IMR-90 (cell line): ENCODE results near the gene NPEPPS. TPM values are rescaled to one million over a fixed set of nuclear protein-coding genes. Genes with fewer than 3 reads are reported as not detected.
A peak's percentile ranks its signal among the peaks of the same experiment; 100 is the strongest.

ENCODE experiments used
- ATAC-seq: fragments of 200-7000 bp; cut with Tn5 transposase; 2 replicates; pipeline ENCODE4 v1.9.1; 2020; ENCODE audit warnings: low read depth, mild to moderate bottlenecking, moderate library complexity
- BruUV-seq: library from RNA; stranded (reverse); fragments of 400-500 nt; replicated peaks from 2 replicates; lab custom pipeline; 2021; lab: Mats Ljungman, UMichigan
- CTCF ChIA-PET: fragments of 300-600 bp; formaldehyde crosslinking; extraction: SDS; loops from one replicate; lab custom pipeline; 2021; ENCODE audit warnings: antibody characterized with exemption; lab: Yijun Ruan, JAX
- POLR2A ChIA-PET: fragments of 300-600 bp; sonication (Branson Sonifier 250); formaldehyde crosslinking; loops from one replicate; lab custom pipeline; 2022; ENCODE audit warnings: antibody characterized with exemption; ENCODE audit not compliant: unreplicated experiment; lab: Charles Lee
- DNase-seq: peaks from one replicate; pipeline ENCODE4 v3.0.0; 2013
- H2AFZ ChIP-seq: replicated peaks from 2 replicates; pipeline ENCODE3; 2013; ENCODE audit warnings: low read length, mild to moderate bottlenecking; ENCODE audit not compliant: poor library complexity
- H2AK5ac ChIP-seq: 2 replicates; pipeline ENCODE4 v1.6.1; 2013; ENCODE audit warnings: low read depth, low read length, inconsistent platforms
- H2AK9ac ChIP-seq: replicated peaks from 2 replicates; pipeline ENCODE3; 2013; ENCODE audit warnings: mild to moderate bottlenecking, low read depth, low read length, moderate library complexity; ENCODE audit not compliant: poor library complexity
- H2BK120ac ChIP-seq: 2 replicates; pipeline ENCODE4 v1.6.1; 2013; ENCODE audit warnings: low read depth, low read length, inconsistent platforms
- H2BK15ac ChIP-seq: 3 replicates; pipeline ENCODE4 v1.6.1; 2013; ENCODE audit warnings: low read depth, low read length, inconsistent platforms
- H2BK20ac ChIP-seq: 2 replicates; pipeline ENCODE4 v1.6.1; 2013; ENCODE audit warnings: low read depth, mild to moderate bottlenecking, inconsistent platforms, low read length, moderate library complexity
- H2BK5ac ChIP-seq: 2 replicates; pipeline ENCODE4 v1.6.1; 2013; ENCODE audit warnings: mild to moderate bottlenecking, low read depth, low read length, inconsistent platforms; ENCODE audit not compliant: poor library complexity, severe bottlenecking
- H3K14ac ChIP-seq: replicated peaks from 2 replicates; pipeline ENCODE4 v1.6.1; 2013; ENCODE audit warnings: low read depth, low read length, inconsistent platforms
- H3K18ac ChIP-seq: 2 replicates; pipeline ENCODE4 v1.6.1; 2013; ENCODE audit warnings: low read depth, low read length, control low read depth
- H3K23ac ChIP-seq: 2 replicates; pipeline ENCODE4 v1.6.1; 2013; ENCODE audit warnings: low read depth, low read length, inconsistent platforms
- H3K27ac ChIP-seq: 2 replicates; pipeline ENCODE4 v1.5.1; 2013; ENCODE audit warnings: mild to moderate bottlenecking, control low read depth, low read length; ENCODE audit not compliant: insufficient read depth
- H3K27me3 ChIP-seq: 2 replicates; pipeline ENCODE4 v1.6.1; 2013; ENCODE audit warnings: low read length; ENCODE audit not compliant: control insufficient read depth, insufficient read depth
- H3K36me3 ChIP-seq: 2 replicates; pipeline ENCODE4 v1.6.1; 2013; ENCODE audit warnings: low read length, mixed read lengths; ENCODE audit not compliant: control insufficient read depth, insufficient read depth
- H3K4ac ChIP-seq: 2 replicates; pipeline ENCODE4 v1.6.1; 2013; ENCODE audit warnings: low read depth, low read length, inconsistent platforms
- H3K4me1 ChIP-seq: 2 replicates; pipeline ENCODE4 v1.6.1; 2013; ENCODE audit warnings: low read length, mixed read lengths; ENCODE audit not compliant: control insufficient read depth, insufficient read depth
- H3K4me2 ChIP-seq: 2 replicates; pipeline ENCODE4 v1.6.1; 2013; ENCODE audit warnings: low read depth, mild to moderate bottlenecking, control low read depth, low read length, moderate library complexity
- H3K4me3 ChIP-seq: 2 replicates; pipeline ENCODE4 v1.5.1; 2013; ENCODE audit warnings: low read depth, mild to moderate bottlenecking, control low read depth, low read length, moderate library complexity; ENCODE audit not compliant: insufficient read depth
- H3K56ac ChIP-seq: 2 replicates; pipeline ENCODE4 v1.6.1; 2013; ENCODE audit warnings: low read length, inconsistent platforms; ENCODE audit not compliant: insufficient read depth; ENCODE audit errors: extremely low read depth
- H3K79me1 ChIP-seq, 2 experiments: 2 replicates each; pipeline ENCODE4 v1.6.1; 2013; ENCODE audit warnings: low read length in 2 of 2, inconsistent platforms in 1 of 2, low read depth in 1 of 2
- H3K9ac ChIP-seq: 2 replicates; pipeline ENCODE4 v1.6.1; 2013; ENCODE audit warnings: low read depth, low read length, control low read depth
- H3K9me1 ChIP-seq: 2 replicates; pipeline ENCODE4 v1.6.1; 2013; ENCODE audit warnings: low read length, inconsistent platforms; ENCODE audit not compliant: insufficient read depth
- H3K9me3 ChIP-seq: 2 replicates; pipeline ENCODE4 v1.6.1; 2013; ENCODE audit warnings: low read length; ENCODE audit not compliant: control insufficient read depth, insufficient read depth
- H4K20me1 ChIP-seq: 2 replicates; pipeline ENCODE4 v1.6.1; 2013; ENCODE audit warnings: low read length, inconsistent platforms; ENCODE audit not compliant: insufficient read depth
- H4K5ac ChIP-seq: 2 replicates; pipeline ENCODE4 v1.6.1; 2013; ENCODE audit warnings: mild to moderate bottlenecking, low read depth, low read length, control low read depth
- H4K8ac ChIP-seq, 2 experiments: 2 replicates each; pipeline ENCODE4 v1.6.1; 2013; ENCODE audit warnings: low read depth in 2 of 2, low read length in 2 of 2, control low read depth in 1 of 2, inconsistent platforms in 1 of 2
- H4K91ac ChIP-seq: 2 replicates; pipeline ENCODE4 v1.6.1; 2013; ENCODE audit warnings: low read depth, low read length, inconsistent platforms; ENCODE audit not compliant: insufficient read depth
- BHLHE40 ChIP-seq: fragments of 150-350 bp; IDR thresholded peaks from 2 replicates; pipeline ENCODE4 v1.6.1; 2016; ENCODE audit warnings: mild to moderate bottlenecking, low read depth, low read length
- CEBPB ChIP-seq: IDR thresholded peaks from 2 replicates; pipeline ENCODE4 v1.6.1; 2012; ENCODE audit warnings: low read depth, low read length, improper control_type of control experiment
- CHD1 ChIP-seq: IDR thresholded peaks from 2 replicates; pipeline ENCODE4 v1.6.1; 2012; ENCODE audit warnings: low read depth, low read length, improper control_type of control experiment
- MAFK ChIP-seq: IDR thresholded peaks from 2 replicates; pipeline ENCODE4 v1.6.1; 2012; ENCODE audit warnings: low read depth, low read length, improper control_type of control experiment
- MAZ ChIP-seq: IDR thresholded peaks from 2 replicates; pipeline ENCODE4 v1.6.1; 2012; ENCODE audit warnings: low read depth, mild to moderate bottlenecking, low read length, improper control_type of control experiment, moderate library complexity, borderline replicate concordance
- MXI1 ChIP-seq: IDR thresholded peaks from 2 replicates; pipeline ENCODE4 v1.6.1; 2012; ENCODE audit warnings: low read depth, mild to moderate bottlenecking, low read length, moderate library complexity, borderline replicate concordance
- NFE2L2 ChIP-seq: fragments of 150-350 bp; IDR thresholded peaks from 2 replicates; pipeline ENCODE4 v1.6.1; 2016; ENCODE audit warnings: low read depth, mild to moderate bottlenecking, low read length
- POLR2A ChIP-seq: IDR thresholded peaks from 2 replicates; pipeline ENCODE4 v1.6.1; 2012; ENCODE audit warnings: mild to moderate bottlenecking, low read depth, low read length
- RAD21 ChIP-seq: IDR thresholded peaks from 2 replicates; pipeline ENCODE4 v1.6.1; 2012; ENCODE audit warnings: low read length, improper control_type of control experiment
- RCOR1 ChIP-seq: IDR thresholded peaks from 2 replicates; pipeline ENCODE4 v1.6.1; 2012; ENCODE audit warnings: mild to moderate bottlenecking, low read length, improper control_type of control experiment; ENCODE audit not compliant: insufficient replicate concordance
- RFX5 ChIP-seq: IDR thresholded peaks from 2 replicates; pipeline ENCODE4 v1.8.0; 2012; ENCODE audit warnings: low read depth, mild to moderate bottlenecking, low read length, moderate library complexity
- SMC3 ChIP-seq: fragments of 150-350 bp; IDR thresholded peaks from 2 replicates; pipeline ENCODE4 v1.6.1; 2016; ENCODE audit warnings: low read depth, mild to moderate bottlenecking, antibody characterized with exemption, low read length, moderate library complexity
- WGBS, 2 experiments: methylation state at CpG; one replicate each; pipeline versions ENCODE4 v1.1.5 to v1.1.7; 2013; ENCODE audit warnings: missing lambda C conversion rate in 2 of 2; ENCODE audit not compliant: insufficient read length in 1 of 2; ENCODE audit errors: extremely low coverage in 2 of 2; 5-methylcytosine and 5-hydroxymethylcytosine counted together
- dilution Hi-C: fragments of 300-500 bp; cut with HindIII; formaldehyde crosslinking; loops from one replicate; pipeline ENCODE4 v1.14.3; 2018; ENCODE audit warnings: low sequenced_read_pairs; ENCODE audit not compliant: unreplicated experiment
- in situ Hi-C: fragments of 300-500 bp; cut with MboI; formaldehyde crosslinking; loops from 3 replicates; pipeline ENCODE4 v1.14.3; 2019; ENCODE audit warnings: low sequenced_read_pairs, inconsistent platforms, mixed read lengths
- intact Hi-C: fragments of 100-400 bp; cut with micrococcal nuclease; formaldehyde crosslinking; loops from 2 replicates; pipeline ENCODE4 v1.10.0; 2022
- polyA plus RNA-seq, 3 experiments: library from polyadenylated mRNA; depleted of rRNA; stranded (reverse); fragments of >200 nt; gene quantifications; 2 replicates each; pipeline ENCODE4 v1.2.3, GENCODE V29; 2012; ENCODE audit warnings: low replicate concordance in 1 of 3
- total RNA-seq: library from RNA; depleted of rRNA; stranded (reverse); fragments of >200 nt; gene quantifications from 2 replicates; pipeline ENCODE4 v1.2.3, GENCODE V29; 2012
- TF ChIP-seq, protein P1 (sequence below): conservative IDR thresholded peaks from 2 replicates; pipeline ENCODE4 v1.5.1; 2012; ENCODE audit warnings: mild to moderate bottlenecking, low read depth, low read length, improper control_type of control experiment
- TF ChIP-seq, protein P2 (sequence below): fragments of 150-350 bp; IDR thresholded peaks from 2 replicates; pipeline ENCODE4 v1.6.1; 2016; ENCODE audit warnings: low read depth, mild to moderate bottlenecking, low read length, moderate library complexity, borderline replicate concordance
- TF ChIP-seq, protein P3 (sequence below): fragments of 150-350 bp; IDR thresholded peaks from 2 replicates; pipeline ENCODE4 v1.6.1; 2017; ENCODE audit warnings: mild to moderate bottlenecking, antibody characterized with exemption, low read length, low read depth

Gene NPEPPS
- total and polyA plus RNA-seq, 2 of the 4 experiments (the other 2 are of a cell fraction): 54.1 to 64.6 TPM

DNA sequence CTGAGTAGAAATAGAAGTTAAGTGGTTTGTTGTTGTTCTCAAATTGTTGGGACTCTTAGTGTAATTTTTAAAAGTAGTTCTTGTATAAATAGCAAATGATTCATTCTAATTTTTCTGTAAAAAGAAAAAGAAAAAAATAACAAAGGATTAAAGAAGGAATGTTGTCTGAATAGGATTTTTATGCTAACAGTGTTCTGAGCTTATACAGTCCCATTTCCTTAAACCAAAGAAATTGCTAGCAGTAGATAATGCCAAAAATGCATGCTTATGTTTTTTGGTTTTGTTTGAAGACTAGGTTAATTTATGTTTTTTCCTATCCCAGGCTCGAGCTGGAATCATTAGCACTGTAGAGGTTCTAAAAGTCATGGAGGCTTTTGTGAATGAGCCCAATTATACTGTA, 74.1 kb downstream of the NPEPPS start:
- H3K9ac ChIP-seq: no peak overlapping the region
- H3K4me2 ChIP-seq: peak overlapping the region; percentile 46; the same call in 1 of the 2 replicates
- peaks cover 10% of the 10 kb centered on the region; the same call in 1 of the 2 replicates for H4K20me1 ChIP-seq
- H4K91ac ChIP-seq: peak overlapping the region; percentile 36; the same call in 1 of the 2 replicates
- H3K27ac ChIP-seq: peak overlapping the region; percentile 89; the same call in 1 of the 2 replicates
- H2BK20ac ChIP-seq: peak overlapping the region; percentile 72; the same call in 1 of the 2 replicates
- CTCF ChIA-PET: interaction anchor here (1.2 to 1.7 kb wide), 3 partner anchors 11 to 17 kb away, joined by 3 to 9 read pairs (median 5); no protein-coding TSS in a partner anchor
- peak overlapping the region; percentile 83 for H2BK5ac ChIP-seq
- no peak overlapping the region for H3K23ac ChIP-seq
- peak overlapping the region; percentile 11; the same call in 1 of the 2 replicates for H2AK5ac ChIP-seq
- BruUV-seq: no TSS peak
- H3K27me3 ChIP-seq: no peaks in the 10 kb centered on the region
- peak overlapping the region; percentile 5 for H3K18ac ChIP-seq
- H3K79me1 ChIP-seq: peaks cover 22 to 23% of the 10 kb centered on the region in 2 experiments
- H3K4ac ChIP-seq: peak overlapping the region; percentile 63; the same call in 1 of the 2 replicates
- no peaks in the 10 kb centered on the region for H3K9me1 ChIP-seq
- intact Hi-C loops: no loop called here
- dilution Hi-C loops: no loop called here
- no peak overlapping the region for H2AK9ac ChIP-seq
- H4K8ac ChIP-seq: peak overlapping the region in 1 of 2 experiments; percentile 32; a peak in 1 of 4 replicates
- H3K9me3 ChIP-seq: no peaks in the 10 kb centered on the region
- peaks cover 30% of the 10 kb centered on the region for H3K36me3 ChIP-seq
- no peak overlapping the region for H2AFZ ChIP-seq
- ATAC-seq (peak; percentile 88), DNase-seq (peak; percentile 31)
- POLR2A ChIA-PET: interaction anchor here (0.9 kb wide), 1 partner anchor 103 kb away, joined by 3 read pairs; no protein-coding TSS in a partner anchor
- H3K4me1 ChIP-seq: peaks cover 16% of the 10 kb centered on the region
- peak overlapping the region; percentile 16; the same call in 1 of the 2 replicates for H2BK120ac ChIP-seq
- H3K14ac ChIP-seq: peak overlapping the region; percentile 57; the same call in 1 of the 2 replicates
- in situ Hi-C loops: loop anchor here (25.0 kb wide), 1 partner anchor 443 kb away; no protein-coding TSS in a partner anchor
- no peak overlapping the region; the same call in 2 of the 3 replicates for H2BK15ac ChIP-seq
- no CpG with 5 or more reads among the region's 1 CpG for WGBS, 2 experiments
- no peak overlapping the region for H3K4me3 ChIP-seq
- H3K56ac ChIP-seq: peak overlapping the region; percentile 35; the same call in 1 of the 2 replicates
- peak overlapping the region; percentile 60; the same call in 1 of the 2 replicates for H4K5ac ChIP-seq
- TF ChIP-seq MAFK (no peak), MXI1 (no peak), POLR2A (no peak), CHD1 (no peak), CEBPB (no peak), RAD21 (no peak), RCOR1 (no peak), MAZ (no peak), RFX5 (no peak), SMC3 (no peak), BHLHE40 (no peak), NFE2L2 (no peak)
- TF ChIP-seq, protein P1, sequence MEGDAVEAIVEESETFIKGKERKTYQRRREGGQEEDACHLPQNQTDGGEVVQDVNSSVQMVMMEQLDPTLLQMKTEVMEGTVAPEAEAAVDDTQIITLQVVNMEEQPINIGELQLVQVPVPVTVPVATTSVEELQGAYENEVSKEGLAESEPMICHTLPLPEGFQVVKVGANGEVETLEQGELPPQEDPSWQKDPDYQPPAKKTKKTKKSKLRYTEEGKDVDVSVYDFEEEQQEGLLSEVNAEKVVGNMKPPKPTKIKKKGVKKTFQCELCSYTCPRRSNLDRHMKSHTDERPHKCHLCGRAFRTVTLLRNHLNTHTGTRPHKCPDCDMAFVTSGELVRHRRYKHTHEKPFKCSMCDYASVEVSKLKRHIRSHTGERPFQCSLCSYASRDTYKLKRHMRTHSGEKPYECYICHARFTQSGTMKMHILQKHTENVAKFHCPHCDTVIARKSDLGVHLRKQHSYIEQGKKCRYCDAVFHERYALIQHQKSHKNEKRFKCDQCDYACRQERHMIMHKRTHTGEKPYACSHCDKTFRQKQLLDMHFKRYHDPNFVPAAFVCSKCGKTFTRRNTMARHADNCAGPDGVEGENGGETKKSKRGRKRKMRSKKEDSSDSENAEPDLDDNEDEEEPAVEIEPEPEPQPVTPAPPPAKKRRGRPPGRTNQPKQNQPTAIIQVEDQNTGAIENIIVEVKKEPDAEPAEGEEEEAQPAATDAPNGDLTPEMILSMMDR: no peak
- TF ChIP-seq, protein P2, sequence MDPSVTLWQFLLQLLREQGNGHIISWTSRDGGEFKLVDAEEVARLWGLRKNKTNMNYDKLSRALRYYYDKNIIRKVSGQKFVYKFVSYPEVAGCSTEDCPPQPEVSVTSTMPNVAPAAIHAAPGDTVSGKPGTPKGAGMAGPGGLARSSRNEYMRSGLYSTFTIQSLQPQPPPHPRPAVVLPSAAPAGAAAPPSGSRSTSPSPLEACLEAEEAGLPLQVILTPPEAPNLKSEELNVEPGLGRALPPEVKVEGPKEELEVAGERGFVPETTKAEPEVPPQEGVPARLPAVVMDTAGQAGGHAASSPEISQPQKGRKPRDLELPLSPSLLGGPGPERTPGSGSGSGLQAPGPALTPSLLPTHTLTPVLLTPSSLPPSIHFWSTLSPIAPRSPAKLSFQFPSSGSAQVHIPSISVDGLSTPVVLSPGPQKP: no peak
- TF ChIP-seq, protein P3, sequence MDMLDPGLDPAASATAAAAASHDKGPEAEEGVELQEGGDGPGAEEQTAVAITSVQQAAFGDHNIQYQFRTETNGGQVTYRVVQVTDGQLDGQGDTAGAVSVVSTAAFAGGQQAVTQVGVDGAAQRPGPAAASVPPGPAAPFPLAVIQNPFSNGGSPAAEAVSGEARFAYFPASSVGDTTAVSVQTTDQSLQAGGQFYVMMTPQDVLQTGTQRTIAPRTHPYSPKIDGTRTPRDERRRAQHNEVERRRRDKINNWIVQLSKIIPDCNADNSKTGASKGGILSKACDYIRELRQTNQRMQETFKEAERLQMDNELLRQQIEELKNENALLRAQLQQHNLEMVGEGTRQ: no peak
